Measurements from ENCODE around the gene RAP1GAP2. TPM values are rescaled to one million over a fixed set of nuclear protein-coding genes. Genes with fewer than 3 reads are reported as not detected.

Gene RAP1GAP2
- total RNA-seq, 1 donor from 2014 or later, result 8.6 TPM

- no peak overlapping the region for H3K4me3 ChIP-seq (ENCODE audit: insufficient read depth, low read depth, low read length)
- H3K27ac ChIP-seq (ENCODE audit: low read depth, low read length), result no peak overlapping the region
- H3K36me3 Mint-ChIP-seq (ENCODE audit: low read depth, unreplicated experiment), result peaks cover 22% of the 10 kb centered on the region
- H3K4me1 Mint-ChIP-seq (ENCODE audit: low read depth, unreplicated experiment), result peaks cover 16% of the 10 kb centered on the region
- no peak for FAIRE-seq
- H3K27ac Mint-ChIP-seq (ENCODE audit: unreplicated experiment), result no peak overlapping the region
- no peaks in the 10 kb centered on the region for H4K20me1 ChIP-seq (ENCODE audit: insufficient read depth, low read length)
- no peaks in the 10 kb centered on the region for H3K79me2 ChIP-seq (ENCODE audit: insufficient read depth, low read length)
- H3K9me3 ChIP-seq (ENCODE audit: insufficient read depth, low read depth, low read length), result no peaks in the 10 kb centered on the region
- TF ChIP-seq EZH2 (IDR thresholded peaks at IDR 0.05; ENCODE audit: insufficient read depth, low read length) (no peak), CTCF (IDR thresholded peaks at IDR 0.05; ENCODE audit: insufficient read depth, low read depth, low read length) (no peak)
- peaks cover 6% of the 10 kb centered on the region for H3K9me3 Mint-ChIP-seq (ENCODE audit: unreplicated experiment)
- no peaks in the 10 kb centered on the region for H3K4me1 ChIP-seq (ENCODE audit: insufficient read depth, low read length)
- DNase-seq (ENCODE audit: low read depth), result no peak
- H3K27me3 ChIP-seq (ENCODE audit: insufficient read depth, low read length), result no peaks in the 10 kb centered on the region
- no peak overlapping the region for H3K4me2 ChIP-seq (ENCODE audit: low read length)
- H3K9ac ChIP-seq (ENCODE audit: low read length), result no peak overlapping the region
- H3K4me3 Mint-ChIP-seq (ENCODE audit: unreplicated experiment), result no peak overlapping the region
- peaks cover 11% of the 10 kb centered on the region for H3K27me3 Mint-ChIP-seq (ENCODE audit: low read depth, unreplicated experiment)
- H3K36me3 ChIP-seq (ENCODE audit: insufficient read depth, low read length), result no peaks in the 10 kb centered on the region
- no peak overlapping the region for H2AFZ ChIP-seq (ENCODE audit: low read depth, low read length)
Observed at GRCh38 chr17:2911755-2912111, 115.5 kb downstream of the RAP1GAP2 start.

DNA sequence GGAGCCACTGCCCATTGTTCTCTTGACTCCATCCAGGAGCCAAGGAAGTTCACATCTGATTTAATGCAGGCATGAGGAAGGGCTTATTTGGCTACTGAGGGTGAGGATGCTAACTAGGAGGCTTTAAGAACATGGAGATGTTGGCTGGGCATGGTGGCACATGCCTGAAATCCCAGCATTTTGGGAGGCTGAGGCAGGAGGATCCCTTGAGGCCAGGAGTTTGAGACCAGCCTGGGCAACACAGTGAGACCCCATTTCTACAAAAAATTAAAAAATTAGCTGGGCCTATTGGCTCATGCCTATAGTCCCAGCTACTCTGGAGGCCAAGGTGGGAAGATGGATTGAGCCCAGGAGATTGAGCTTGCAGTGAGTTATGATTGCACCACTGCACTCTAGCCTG, 116.5 kb downstream of the RAP1GAP2 start:
- H3K9me3 Mint-ChIP-seq (ENCODE audit: unreplicated experiment), result peaks cover 2% of the 10 kb centered on the region
- no peaks in the 10 kb centered on the region for H3K4me1 ChIP-seq (ENCODE audit: insufficient read depth, low read length)
- H3K36me3 ChIP-seq (ENCODE audit: insufficient read depth, low read length), result no peaks in the 10 kb centered on the region
- H4K20me1 ChIP-seq (ENCODE audit: insufficient read depth, low read length), result no peaks in the 10 kb centered on the region
- TF ChIP-seq EZH2 (IDR thresholded peaks at IDR 0.05; ENCODE audit: insufficient read depth, low read length) (no peak), CTCF (IDR thresholded peaks at IDR 0.05; ENCODE audit: insufficient read depth, low read depth, low read length) (no peak)
- peaks cover 11% of the 10 kb centered on the region for H3K27me3 Mint-ChIP-seq (ENCODE audit: low read depth, unreplicated experiment)
- DNase-seq (ENCODE audit: low read depth) (no peak), FAIRE-seq (no peak)
- H2AFZ ChIP-seq (ENCODE audit: low read depth, low read length), result no peak overlapping the region
- no peak overlapping the region for H3K4me2 ChIP-seq (ENCODE audit: low read length)
- H3K27ac ChIP-seq (ENCODE audit: low read depth, low read length), result no peak overlapping the region
- H3K27ac Mint-ChIP-seq (ENCODE audit: unreplicated experiment), result no peak overlapping the region
- H3K4me3 ChIP-seq (ENCODE audit: insufficient read depth, low read depth, low read length), result no peak overlapping the region
- no peaks in the 10 kb centered on the region for H3K27me3 ChIP-seq (ENCODE audit: insufficient read depth, low read length)
- H3K9me3 ChIP-seq (ENCODE audit: insufficient read depth, low read depth, low read length), result no peaks in the 10 kb centered on the region
- H3K9ac ChIP-seq (ENCODE audit: low read length), result no peak overlapping the region
- H3K79me2 ChIP-seq (ENCODE audit: insufficient read depth, low read length), result no peaks in the 10 kb centered on the region
- peaks cover 15% of the 10 kb centered on the region for H3K4me1 Mint-ChIP-seq (ENCODE audit: low read depth, unreplicated experiment)
- H3K4me3 Mint-ChIP-seq (ENCODE audit: unreplicated experiment), result no peak overlapping the region
- peaks cover 17% of the 10 kb centered on the region for H3K36me3 Mint-ChIP-seq (ENCODE audit: low read depth, unreplicated experiment)

GRCh38 chr17:2916461-2916860, 120.2 kb downstream of the RAP1GAP2 start:
- H3K9me3 Mint-ChIP-seq (ENCODE audit: unreplicated experiment), result peaks cover 5% of the 10 kb centered on the region
- Histone ChIP-seq H3K4me1 (ENCODE audit: insufficient read depth, low read length) (no peaks in the 10 kb centered on the region), H3K4me3 (ENCODE audit: insufficient read depth, low read depth, low read length) (no peak overlapping the region), H3K9me3 (ENCODE audit: insufficient read depth, low read depth, low read length) (no peaks in the 10 kb centered on the region), H3K9ac (ENCODE audit: low read length) (no peak overlapping the region), H3K27me3 (ENCODE audit: insufficient read depth, low read length) (no peaks in the 10 kb centered on the region), H3K36me3 (ENCODE audit: insufficient read depth, low read length) (no peaks in the 10 kb centered on the region), H3K27ac (ENCODE audit: low read depth, low read length) (no peak overlapping the region), H4K20me1 (ENCODE audit: insufficient read depth, low read length) (no peaks in the 10 kb centered on the region), H3K79me2 (ENCODE audit: insufficient read depth, low read length) (no peaks in the 10 kb centered on the region), H3K4me2 (ENCODE audit: low read length) (no peak overlapping the region), H2AFZ (ENCODE audit: low read depth, low read length) (no peak overlapping the region)
- DNase-seq (ENCODE audit: low read depth) (no peak), FAIRE-seq (no peak)
- H3K4me3 Mint-ChIP-seq (ENCODE audit: unreplicated experiment), result no peak overlapping the region
- peaks cover 5% of the 10 kb centered on the region for H3K36me3 Mint-ChIP-seq (ENCODE audit: low read depth, unreplicated experiment)
- TF ChIP-seq EZH2 (IDR thresholded peaks at IDR 0.05; ENCODE audit: insufficient read depth, low read length), result no peak
- TF ChIP-seq CTCF (IDR thresholded peaks at IDR 0.05; ENCODE audit: insufficient read depth, low read depth, low read length), result no peak
- peaks cover 11% of the 10 kb centered on the region for H3K27me3 Mint-ChIP-seq (ENCODE audit: low read depth, unreplicated experiment)
- no peaks in the 10 kb centered on the region for H3K4me1 Mint-ChIP-seq (ENCODE audit: low read depth, unreplicated experiment)
- H3K27ac Mint-ChIP-seq (ENCODE audit: unreplicated experiment), result no peak overlapping the region
